Endothelial cell of umbilical vein (primary cell): Measurements from ENCODE around the gene EVI5. TPM values are rescaled to one million over a fixed set of nuclear protein-coding genes. Genes with fewer than 3 reads are reported as not detected.
"Not testable (repeated sequence)": the region's sequence is repeated elsewhere in the genome, so short reads cannot be mapped to it uniquely, and the experiment has no call there.

ENCODE experiments used
- BruUV-seq: library from RNA; stranded (reverse); fragments of 400-500 nt; replicated peaks from 2 replicates; lab custom pipeline; 2021; lab: Mats Ljungman, UMichigan
- CTCF ChIA-PET: fragments of 300-600, 350-600 bp; sonication (Branson Sonifier 250); formaldehyde crosslinking; loops from one replicate; lab custom pipeline; 2021; ENCODE audit warnings: antibody characterized with exemption, inconsistent platforms; lab: Charles Lee
- POLR2A ChIA-PET: fragments of 300-600, 350-600 bp; sonication (Branson Sonifier 250); formaldehyde crosslinking; loops from one replicate; lab custom pipeline; 2021; ENCODE audit warnings: antibody characterized with exemption, inconsistent platforms; lab: Charles Lee
- DNase-seq: peaks from one replicate; pipeline ENCODE4 v3.0.0-alpha.2; 2011; ENCODE audit warnings: low read depth, low spot score
- FAIRE-seq: peaks from 2 replicates; lab custom pipeline; 2011; peaks lifted over from hg19 to GRCh38; lab: Jason Lieb, UNC
- H2AFZ ChIP-seq: 2 replicates; pipeline ENCODE4 v1.6.0; 2012; ENCODE audit warnings: low read depth, low read length, control low read depth, inconsistent platforms
- H3K27ac ChIP-seq: 2 replicates; pipeline ENCODE4 v1.5.1; 2011; ENCODE audit warnings: low read depth, mild to moderate bottlenecking, control low read depth, low read length, moderate library complexity; ENCODE audit not compliant: insufficient read depth
- H3K27me3 ChIP-seq, 2 experiments: 2 replicates each; pipeline versions ENCODE4 v1.6.0 to v1.6.1; 2011; ENCODE audit warnings: low read length in 2 of 2, mixed read lengths in 1 of 2; ENCODE audit not compliant: control insufficient read depth in 2 of 2, insufficient read depth in 2 of 2
- H3K36me3 ChIP-seq, 2 experiments: 2 replicates in 1 of 2; 3 replicates in 1 of 2; pipeline ENCODE4 v1.5.1; 2011; ENCODE audit warnings: low read length in 2 of 2, mild to moderate bottlenecking in 1 of 2, moderate library complexity in 1 of 2; ENCODE audit not compliant: control insufficient read depth in 2 of 2, insufficient read depth in 2 of 2; ENCODE audit errors: extremely low read depth in 1 of 2
- H3K4me1 ChIP-seq: 3 replicates; pipeline ENCODE4 v1.5.1; 2011; ENCODE audit warnings: mild to moderate bottlenecking, low read length; ENCODE audit not compliant: control insufficient read depth, insufficient read depth; ENCODE audit errors: extremely low read depth
- H3K4me2 ChIP-seq: 2 replicates; pipeline ENCODE4 v1.6.1; 2011; ENCODE audit warnings: low read length, control low read depth, mixed read lengths; ENCODE audit not compliant: insufficient read depth
- H3K4me3 ChIP-seq, 3 experiments: fragments of 200-600 bp in 1 of 3; sonication (generic), shearing (Covaris generic) in 1 of 3; replicated peaks in 1 of 3; 2 replicates each; pipeline ENCODE4 v1.5.1; 2011 to 2016; ENCODE audit warnings: control low read depth in 3 of 3, low read length in 3 of 3, mild to moderate bottlenecking in 2 of 3, inconsistent platforms in 1 of 3, low read depth in 1 of 3, moderate library complexity in 1 of 3; ENCODE audit not compliant: insufficient read depth in 1 of 3
- H3K79me2 ChIP-seq: 2 replicates; pipeline ENCODE4 v1.6.0; 2012; ENCODE audit warnings: low read length, inconsistent platforms; ENCODE audit not compliant: control insufficient read depth, insufficient read depth
- H3K9ac ChIP-seq: replicated peaks from 2 replicates; pipeline ENCODE3; 2011; ENCODE audit warnings: low read length, control low read depth; ENCODE audit not compliant: insufficient read depth; ENCODE audit errors: extremely low read depth
- H3K9me1 ChIP-seq: replicated peaks from 3 replicates; pipeline ENCODE4 v1.6.0; 2011; ENCODE audit warnings: mild to moderate bottlenecking, low read length; ENCODE audit not compliant: control insufficient read depth, insufficient read depth; ENCODE audit errors: extremely low read depth
- H3K9me3 ChIP-seq: replicated peaks from 2 replicates; pipeline ENCODE4 v1.5.1; 2012; ENCODE audit warnings: low read length, inconsistent platforms; ENCODE audit not compliant: control insufficient read depth, insufficient read depth
- H4K20me1 ChIP-seq: replicated peaks from 2 replicates; pipeline ENCODE3; 2011; ENCODE audit warnings: mild to moderate bottlenecking, low read length; ENCODE audit not compliant: control insufficient read depth, insufficient read depth; ENCODE audit errors: extremely low read depth
- EZH2 ChIP-seq: IDR thresholded peaks from 2 replicates; pipeline ENCODE4 v1.6.1; 2012; ENCODE audit warnings: borderline replicate concordance, low read depth, mild to moderate bottlenecking, moderate library complexity, low read length, inconsistent platforms; ENCODE audit not compliant: severe bottlenecking
- FOS ChIP-seq: IDR thresholded peaks from 2 replicates; pipeline ENCODE4 v1.6.1; 2011; ENCODE audit warnings: mild to moderate bottlenecking, low read length, moderate library complexity, borderline replicate concordance; ENCODE audit not compliant: insufficient read depth
- GATA2 ChIP-seq: IDR thresholded peaks from 2 replicates; pipeline ENCODE4 v1.7.0; 2011; ENCODE audit warnings: low read depth, mild to moderate bottlenecking, moderate library complexity, mixed read lengths, low read length; ENCODE audit not compliant: insufficient read length, insufficient read depth
- JUN ChIP-seq: IDR thresholded peaks from 2 replicates; pipeline ENCODE4 v1.6.1; 2011; ENCODE audit warnings: borderline replicate concordance, low read depth; ENCODE audit not compliant: insufficient read length, insufficient read depth
- MAX ChIP-seq: IDR thresholded peaks from 2 replicates; pipeline ENCODE4 v1.6.1; 2011; ENCODE audit not compliant: insufficient read depth, insufficient read length
- MYC ChIP-seq: IDR thresholded peaks from one replicate; pipeline ENCODE4 v1.6.1; 2011; ENCODE audit warnings: mild to moderate bottlenecking, low read depth, low read length
- POLR2A ChIP-seq: IDR thresholded peaks from 2 replicates; pipeline ENCODE4 v1.6.1; 2012; ENCODE audit warnings: low read depth, mild to moderate bottlenecking, control low read depth, low read length
- POLR2AphosphoS5 ChIP-seq: IDR thresholded peaks from 2 replicates; pipeline ENCODE4 v1.6.1; 2012; ENCODE audit warnings: low read depth, mild to moderate bottlenecking, control low read depth, low read length, moderate library complexity; ENCODE audit not compliant: insufficient read depth
- dilution Hi-C: fragments of 300-500 bp; cut with MboI; formaldehyde crosslinking; loops from one replicate; pipeline ENCODE4 v1.15.0; 2019; ENCODE audit warnings: low sequenced_read_pairs; ENCODE audit not compliant: extremely low pct_ligation_motif_present
- intact Hi-C: fragments of 100-400 bp; cut with micrococcal nuclease; formaldehyde crosslinking; loops from one replicate; pipeline ENCODE4 v1.10.0; 2022
- polyA plus RNA-seq, 4 experiments: library from polyadenylated mRNA; depleted of rRNA in 3 of 4; stranded (reverse) in 3 of 4; unstranded in 1 of 4; fragments of >200 nt; gene quantifications; 2 replicates each; pipeline versions ENCODE4 v1.2.1 to v1.2.3, GENCODE V29; 2011 to 2012; ENCODE audit warnings: missing spikeins in 1 of 4
- total RNA-seq: library from RNA; stranded (reverse); gene quantifications from 2 replicates; pipeline ENCODE4 v1.2.3, GENCODE V29; 2021
- TF ChIP-seq, protein P1 (sequence below), 2 donors: IDR thresholded peaks; 1 replicate in 1 of 2; 2 replicates in 1 of 2; pipeline ENCODE4 v1.5.1; 2011; ENCODE audit warnings: low read length in 2 of 2, mild to moderate bottlenecking in 2 of 2, moderate library complexity in 2 of 2, control low read depth in 1 of 2, inconsistent platforms in 1 of 2, low read depth in 1 of 2; ENCODE audit not compliant: insufficient read depth in 1 of 2; ENCODE audit errors: extremely low read depth in 1 of 2

The EVI5 gene
- total and polyA plus RNA-seq, 2 donors (not counting 3 experiments of a cell fraction or from before 2014, with no cell fraction given), result 5.0 to 26.2 TPM

DNA sequence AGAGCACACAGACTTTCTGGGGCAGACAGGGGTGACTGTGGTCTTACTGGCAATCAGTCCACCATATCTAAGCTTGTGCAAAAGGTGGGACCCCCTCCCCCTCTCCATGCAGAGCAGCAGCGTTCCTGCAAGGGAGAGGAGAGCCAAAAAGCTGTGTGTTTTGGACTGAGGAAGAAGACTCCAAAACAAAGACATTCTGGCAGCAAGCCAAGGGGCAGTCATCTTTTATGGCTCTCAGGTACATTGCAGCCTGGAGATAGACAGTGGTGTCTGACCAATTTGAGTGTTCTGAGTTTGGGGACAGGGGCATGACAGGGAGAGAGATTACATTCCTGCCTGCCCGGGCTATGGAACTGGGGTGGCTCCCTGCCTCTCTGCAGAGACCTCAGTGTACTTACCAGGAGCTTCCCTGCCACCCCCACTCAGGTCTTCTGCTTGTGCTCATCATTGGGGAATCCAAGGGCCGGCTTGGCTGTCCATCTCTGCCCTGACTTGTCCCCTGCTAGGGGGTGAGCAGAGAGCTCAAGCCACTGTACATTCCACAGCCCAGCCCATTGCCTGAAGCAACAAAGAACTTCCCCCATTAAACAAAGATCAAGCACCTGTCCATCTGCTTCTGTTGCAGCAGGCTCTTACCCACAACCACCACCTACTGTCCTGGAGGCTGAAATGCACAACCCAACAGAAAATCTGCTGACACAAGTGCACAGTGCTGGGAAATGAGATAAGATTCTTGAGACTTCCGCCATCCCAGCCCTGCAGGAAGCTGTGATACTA is 131.1 kb downstream of the EVI5 start:
- FAIRE-seq (no peak), DNase-seq (no peak)
- ChIA-PET CTCF (interaction anchor here (1.0 to 1.6 kb wide), 2 partner anchors 8 to 11 kb away, joined by 3 to 5 read pairs; no protein-coding TSS in a partner anchor), POLR2A (no interaction called here)
- no peaks in the 10 kb centered on the region for H3K4me1 ChIP-seq
- no peak overlapping the region for H3K27ac ChIP-seq
- H3K79me2 ChIP-seq, result no peaks in the 10 kb centered on the region
- H2AFZ ChIP-seq, result no peak overlapping the region
- no peaks in the 10 kb centered on the region for H3K9me3 ChIP-seq
- no peak overlapping the region for H3K4me3 ChIP-seq
- H3K4me2 ChIP-seq, result no peak overlapping the region
- H3K36me3 ChIP-seq, result no peaks in the 10 kb centered on the region
- H4K20me1 ChIP-seq, result no peaks in the 10 kb centered on the region
- no peaks in the 10 kb centered on the region for H3K9me1 ChIP-seq
- no peaks in the 10 kb centered on the region for H3K27me3 ChIP-seq
- no TSS peak for BruUV-seq
- H3K9ac ChIP-seq, result no peak overlapping the region
- dilution Hi-C loops, result no loop called here
- TF ChIP-seq POLR2AphosphoS5 (no peak), GATA2 (no peak), EZH2 (no peak), POLR2A (no peak), JUN (no peak), MAX (no peak), MYC (no peak), FOS (no peak)
- TF ChIP-seq, protein P1, sequence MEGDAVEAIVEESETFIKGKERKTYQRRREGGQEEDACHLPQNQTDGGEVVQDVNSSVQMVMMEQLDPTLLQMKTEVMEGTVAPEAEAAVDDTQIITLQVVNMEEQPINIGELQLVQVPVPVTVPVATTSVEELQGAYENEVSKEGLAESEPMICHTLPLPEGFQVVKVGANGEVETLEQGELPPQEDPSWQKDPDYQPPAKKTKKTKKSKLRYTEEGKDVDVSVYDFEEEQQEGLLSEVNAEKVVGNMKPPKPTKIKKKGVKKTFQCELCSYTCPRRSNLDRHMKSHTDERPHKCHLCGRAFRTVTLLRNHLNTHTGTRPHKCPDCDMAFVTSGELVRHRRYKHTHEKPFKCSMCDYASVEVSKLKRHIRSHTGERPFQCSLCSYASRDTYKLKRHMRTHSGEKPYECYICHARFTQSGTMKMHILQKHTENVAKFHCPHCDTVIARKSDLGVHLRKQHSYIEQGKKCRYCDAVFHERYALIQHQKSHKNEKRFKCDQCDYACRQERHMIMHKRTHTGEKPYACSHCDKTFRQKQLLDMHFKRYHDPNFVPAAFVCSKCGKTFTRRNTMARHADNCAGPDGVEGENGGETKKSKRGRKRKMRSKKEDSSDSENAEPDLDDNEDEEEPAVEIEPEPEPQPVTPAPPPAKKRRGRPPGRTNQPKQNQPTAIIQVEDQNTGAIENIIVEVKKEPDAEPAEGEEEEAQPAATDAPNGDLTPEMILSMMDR (IDR thresholded peaks at IDR 0.05; ENCODE audit: extremely low read depth in 1 of 2, insufficient read depth in 1 of 2, low read depth in 1 of 2, low read length in 2 of 2), result no peak
- intact Hi-C loops, result no loop called here

- H3K27me3 ChIP-seq, CTCF ChIA-PET, DNase-seq, H3K79me2 ChIP-seq, H3K9me1 ChIP-seq, H3K9me3 ChIP-seq, BruUV-seq, H2AFZ ChIP-seq, H3K9ac ChIP-seq, FAIRE-seq, H3K4me3 ChIP-seq, dilution Hi-C loops, intact Hi-C loops, H3K36me3 ChIP-seq, H4K20me1 ChIP-seq, H3K4me2 ChIP-seq, H3K27ac ChIP-seq, H3K4me1 ChIP-seq: not testable (repeated sequence)
- POLR2A ChIA-PET, result interaction anchor here (0.6 kb wide), 1 partner anchor 328 kb away, joined by 3 read pairs; no protein-coding TSS in a partner anchor
These were observed 144.2 kb downstream of the EVI5 start for GRCh38 chr1:92640686-92641085.
